Activated naive CD4-positive, alpha-beta T cell treated with anti-CD3 and anti-CD28 coated beads, Interleukin-2, amount 50 U/mL, for 72 hours (primary cell): Measurements from ENCODE around the gene SPACA1. TPM values are rescaled to one million over a fixed set of nuclear protein-coding genes. Genes with fewer than 3 reads are reported as not detected.
"Not testable (repeated sequence)": the region's sequence is repeated elsewhere in the genome, so short reads cannot be mapped to it uniquely, and the experiment has no call there.

Source experiments
- ATAC-seq, 2 donors: fragments of 150-1000 bp; cut with Tn5 transposase; 2 replicates each; pipeline ENCODE4 v1.10.0; 2021; ENCODE audit warnings: mild to moderate bottlenecking in 2 of 2, moderate library complexity in 2 of 2
- DNase-seq, 2 donors: peaks; one replicate each; pipeline ENCODE4 v3.0.0; 2021 to 2022; ENCODE audit warnings: low spot score in 2 of 2
- H3K27ac Mint-ChIP-seq, 2 donors: one replicate each; pipeline ENCODE4 v1.8.0; 2022; ENCODE audit warnings: mild to moderate bottlenecking in 2 of 2, mixed read lengths in 2 of 2
- H3K36me3 Mint-ChIP-seq, 2 donors: one replicate each; pipeline ENCODE4 v1.8.0; 2022; ENCODE audit warnings: mixed read lengths in 2 of 2
- H3K9me3 Mint-ChIP-seq, 2 donors: one replicate each; pipeline ENCODE4 v1.8.0; 2022; ENCODE audit warnings: mixed read lengths in 2 of 2
- total RNA-seq, 2 donors: library from RNA; stranded (reverse); gene quantifications; one replicate each; pipeline ENCODE4 v1.2.3, GENCODE V29; 2022

SPACA1 gene
- not detected for total RNA-seq

GRCh38 chr6:88047510-88048150 lies at the start of gene SPACA1:
TSS of gene SPACA1 (plus strand) at chr6:88047841. CDS start at chr6:88047906, 65 bp downstream.
- no peak for ATAC-seq
- Mint-ChIP-seq H3K27ac (no peak within 1 kb of the TSS), H3K36me3 (peaks cover 7 to 8% of the 10 kb centered on the region in 2 donors), H3K9me3 (no peaks in the 10 kb centered on the region)
- DNase-seq: no peak

GRCh38 chr6:88000713-88001112 lies 46.9 kb upstream of the SPACA1 start:
- Mint-ChIP-seq H3K36me3 (no peaks in the 10 kb centered on the region), H3K9me3 (no peaks in the 10 kb centered on the region), H3K27ac (no peak overlapping the region)
- DNase-seq (no peak), ATAC-seq (no peak)

- not testable (repeated sequence) for H3K36me3 Mint-ChIP-seq, H3K27ac Mint-ChIP-seq, H3K9me3 Mint-ChIP-seq, DNase-seq, ATAC-seq
Observed at GRCh38 chr6:88001279-88001678, 46.4 kb upstream of the SPACA1 start.

GRCh38 chr6:88004707-88005106 lies 42.9 kb upstream of the SPACA1 start:
- Mint-ChIP-seq H3K27ac (no peak overlapping the region), H3K9me3 (no peaks in the 10 kb centered on the region), H3K36me3 (no peaks in the 10 kb centered on the region)
- ATAC-seq (no peak), DNase-seq (no peak)

GRCh38 chr6:88006557-88006956 lies 41.1 kb upstream of the SPACA1 start:
- H3K36me3 Mint-ChIP-seq: peaks cover 0 to 6% of the 10 kb centered on the region in 2 donors
- H3K9me3 Mint-ChIP-seq: no peaks in the 10 kb centered on the region
- no peak overlapping the region for H3K27ac Mint-ChIP-seq
- DNase-seq (no peak), ATAC-seq (no peak)

DNA sequence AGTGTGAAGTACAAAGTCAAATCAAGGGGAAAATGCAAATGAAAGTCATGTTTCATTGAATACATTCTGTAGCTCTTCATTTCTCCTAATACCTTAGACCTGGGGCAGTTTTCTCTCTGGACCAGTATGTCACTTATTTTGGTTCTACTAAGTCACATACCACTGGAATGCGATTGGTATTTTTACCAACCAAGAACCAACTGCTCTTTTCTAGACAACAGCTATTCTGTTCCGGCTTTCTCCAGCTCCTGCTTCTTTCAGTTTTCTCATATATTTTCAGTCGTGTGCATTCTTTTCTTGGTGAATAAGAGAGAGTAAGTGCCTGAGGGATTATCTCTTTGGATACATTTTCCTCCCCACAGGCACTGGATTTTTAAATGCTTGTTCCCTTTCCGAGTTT lies 39.2 kb upstream of the SPACA1 start:
- ATAC-seq (no peak), DNase-seq (no peak)

DNA sequence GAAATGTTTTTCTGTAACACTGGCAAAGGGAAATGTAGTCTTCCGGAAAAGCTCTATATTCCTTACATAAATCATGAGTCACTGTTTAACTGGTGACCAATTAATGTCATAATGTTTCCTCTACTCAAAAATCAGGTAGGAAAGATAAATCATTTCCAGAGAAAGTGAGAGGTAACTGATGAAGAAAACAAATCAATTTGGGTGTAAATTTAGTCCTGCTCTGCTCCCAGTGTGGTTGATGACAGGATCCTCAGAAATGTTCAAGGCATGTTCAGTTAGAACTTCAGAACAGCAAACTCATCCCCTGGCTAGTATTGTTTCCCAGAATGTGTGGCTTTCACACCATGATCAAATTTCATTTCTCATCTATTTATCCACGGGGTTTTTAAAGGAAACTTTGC lies 38.8 kb upstream of the SPACA1 start:
- Mint-ChIP-seq H3K9me3 (peaks cover 0 to 14% of the 10 kb centered on the region in 2 donors), H3K27ac (no peak overlapping the region), H3K36me3 (peaks cover 0 to 24% of the 10 kb centered on the region in 2 donors)
- no peak for ATAC-seq
- no peak for DNase-seq

More for the DNA sequence above, 39.2 kb upstream of the SPACA1 start:
- no peak overlapping the region for H3K27ac Mint-ChIP-seq
- peaks cover 0 to 22% of the 10 kb centered on the region in 2 donors for H3K36me3 Mint-ChIP-seq
- H3K9me3 Mint-ChIP-seq: peaks cover 0 to 11% of the 10 kb centered on the region in 2 donors

DNA sequence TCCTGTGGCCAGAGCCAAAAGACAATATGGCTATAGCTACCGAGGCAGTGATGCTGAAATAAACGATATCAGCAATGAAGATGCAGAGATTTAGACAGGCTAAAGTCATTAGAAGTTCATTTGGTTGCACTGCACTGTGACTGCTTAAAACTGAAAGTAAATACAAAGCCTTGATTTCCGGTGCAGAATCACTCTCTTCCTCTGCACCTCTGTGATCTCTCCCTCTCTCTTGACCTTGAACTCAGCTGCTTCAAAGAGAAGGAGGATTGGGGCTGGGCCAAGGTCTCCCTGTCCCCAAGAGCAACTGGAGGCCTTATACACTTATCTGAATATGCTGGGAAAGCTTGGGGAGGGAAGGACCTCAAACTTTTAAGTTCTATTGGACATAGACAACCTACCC lies 34.6 kb upstream of the SPACA1 start:
- peaks cover 0 to 14% of the 10 kb centered on the region in 2 donors for H3K9me3 Mint-ChIP-seq
- peak overlapping the region; percentile 38 to 81 for H3K27ac Mint-ChIP-seq
- peaks cover 0 to 24% of the 10 kb centered on the region in 2 donors for H3K36me3 Mint-ChIP-seq
- peak in 1 of 2 donors; percentile 5 for DNase-seq
- peak; percentile 64 to 79 for ATAC-seq

GRCh38 chr6:88013554-88013953 lies 34.1 kb upstream of the SPACA1 start:
- no peak for DNase-seq
- H3K27ac Mint-ChIP-seq: peak overlapping the region; percentile 38 to 81
- H3K9me3 Mint-ChIP-seq: peaks cover 0 to 14% of the 10 kb centered on the region in 2 donors

DNA sequence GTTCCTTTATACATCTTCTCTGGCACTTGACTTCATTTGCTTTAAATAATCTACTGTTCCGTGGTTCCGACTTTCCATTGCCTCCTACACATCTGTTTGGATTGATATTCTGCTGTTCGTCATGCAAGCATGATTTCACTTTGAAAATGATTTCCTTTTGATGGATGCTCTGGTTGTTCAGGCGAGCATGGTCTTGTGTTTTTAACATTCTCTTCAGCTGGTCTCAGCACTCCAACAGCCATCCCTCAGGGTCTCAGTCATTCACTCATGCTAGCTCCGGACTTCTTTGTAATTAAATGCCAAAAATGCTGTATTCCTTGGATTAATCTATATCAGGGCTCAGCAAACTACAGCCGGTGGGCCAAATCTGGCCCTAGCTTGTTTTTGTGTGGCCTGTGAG lies 27.2 kb upstream of the SPACA1 start:
- Mint-ChIP-seq H3K36me3 (no peaks in the 10 kb centered on the region), H3K27ac (no peak overlapping the region), H3K9me3 (no peaks in the 10 kb centered on the region)
- ATAC-seq (no peak), DNase-seq (no peak)

More at GRCh38 chr6:88013554-88013953, 34.1 kb upstream of the SPACA1 start:
- H3K36me3 Mint-ChIP-seq: peaks cover 0 to 24% of the 10 kb centered on the region in 2 donors
- no peak for ATAC-seq

GRCh38 chr6:88024696-88025095 lies 22.9 kb upstream of the SPACA1 start:
- ATAC-seq: no peak
- Mint-ChIP-seq H3K36me3 (peaks cover 10 to 19% of the 10 kb centered on the region in 2 donors), H3K27ac (no peak overlapping the region), H3K9me3 (peaks cover 8 to 17% of the 10 kb centered on the region in 2 donors)
- no peak for DNase-seq

- peaks cover 22 to 38% of the 10 kb centered on the region in 2 donors for H3K36me3 Mint-ChIP-seq
- H3K9me3 Mint-ChIP-seq: peaks cover 34 to 51% of the 10 kb centered on the region in 2 donors
- H3K27ac Mint-ChIP-seq: no peak overlapping the region
- no peak for ATAC-seq
- no peak for DNase-seq
Observed at GRCh38 chr6:88031550-88031949, 16.1 kb upstream of the SPACA1 start.

- DNase-seq: no peak
- H3K36me3 Mint-ChIP-seq: peaks cover 7 to 8% of the 10 kb centered on the region in 2 donors
- H3K9me3 Mint-ChIP-seq: no peaks in the 10 kb centered on the region
- no peak overlapping the region for H3K27ac Mint-ChIP-seq
- ATAC-seq: no peak
Observed at GRCh38 chr6:88044530-88044929, 3.1 kb upstream of the SPACA1 start.

GRCh38 chr6:88045521-88046136 lies 2.0 kb upstream of the SPACA1 start:
- Mint-ChIP-seq H3K36me3 (peaks cover 7 to 8% of the 10 kb centered on the region in 2 donors), H3K27ac (no peak overlapping the region), H3K9me3 (no peaks in the 10 kb centered on the region)
- ATAC-seq: no peak
- no peak for DNase-seq

DNA sequence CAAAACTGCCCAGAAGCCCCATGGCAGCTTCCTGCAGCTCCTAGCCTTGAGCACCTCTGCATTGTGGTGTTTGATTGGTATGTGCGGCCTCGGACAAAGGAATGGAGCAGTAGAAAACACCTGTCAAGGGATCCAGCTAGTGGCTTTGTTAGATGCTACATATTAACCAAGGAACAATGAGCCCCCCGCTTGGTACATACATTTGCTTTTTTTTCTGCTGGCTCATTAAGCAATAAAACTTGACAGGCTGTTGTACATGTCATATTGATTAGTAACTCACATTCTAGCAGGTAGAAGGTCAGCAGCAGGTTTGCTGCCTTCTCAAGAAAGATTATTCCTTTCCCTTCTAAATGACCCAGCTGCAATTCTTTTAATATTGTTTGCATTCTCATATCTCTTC lies 937 bp downstream of the SPACA1 start:
- Mint-ChIP-seq H3K9me3 (no peaks in the 10 kb centered on the region), H3K36me3 (peaks cover 7 to 8% of the 10 kb centered on the region in 2 donors), H3K27ac (no peak overlapping the region)
- ATAC-seq (no peak), DNase-seq (no peak)

GRCh38 chr6:88050140-88050818 lies 2.6 kb downstream of the SPACA1 start:
- Mint-ChIP-seq H3K36me3 (peaks cover 7 to 8% of the 10 kb centered on the region in 2 donors), H3K9me3 (no peaks in the 10 kb centered on the region), H3K27ac (no peak overlapping the region)
- DNase-seq (no peak), ATAC-seq (no peak)

DNA sequence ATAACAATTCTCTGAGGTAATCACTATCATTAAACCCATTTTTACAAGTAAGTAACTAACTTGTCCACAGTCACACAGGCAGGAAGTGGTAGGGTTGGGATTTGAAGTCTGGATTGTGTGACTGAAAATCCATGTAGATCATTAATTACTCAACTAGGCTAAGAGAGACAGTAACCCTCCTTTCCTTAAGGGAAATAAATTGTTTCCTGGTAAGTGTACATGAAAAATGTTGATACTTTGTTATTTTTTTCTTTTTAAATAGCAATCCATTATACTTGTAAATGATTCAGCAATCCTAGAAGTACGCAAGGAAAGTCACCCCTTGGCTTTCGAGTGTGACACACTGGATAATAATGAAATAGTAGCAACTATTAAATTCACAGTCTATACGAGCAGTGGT lies 11.6 kb downstream of the SPACA1 start:
- ATAC-seq (no peak), DNase-seq (no peak)
- H3K36me3 Mint-ChIP-seq: no peaks in the 10 kb centered on the region
- no peaks in the 10 kb centered on the region for H3K9me3 Mint-ChIP-seq
- no peak overlapping the region for H3K27ac Mint-ChIP-seq
